Gastrocnemius medialis (tissue), 4 donors: ENCODE data around the gene TSPYL6.
"Not testable (repeated sequence)": the region's sequence is repeated elsewhere in the genome, so short reads cannot be mapped to it uniquely, and the experiment has no call there.

Experiments
- POLR2A ChIP-seq, 2 donors: fragments of 450-650 bp; IDR thresholded peaks; one replicate each; pipeline ENCODE4 v1.6.1; 2017; ENCODE audit warnings: antibody characterized with exemption in 2 of 2, mild to moderate bottlenecking in 2 of 2, moderate library complexity in 2 of 2
- TF ChIP-seq, protein P1 (sequence below), 5 experiments: fragments of 450-650 bp in 3 of 5; fragments of 200-600 bp in 2 of 5; sonication (generic) in 2 of 5; IDR thresholded peaks in 4 of 5; conservative IDR thresholded peaks in 1 of 5; 1 replicate in 4 of 5; 2 replicates in 1 of 5; pipeline ENCODE4 v1.5.1; 2016 to 2019; ENCODE audit warnings: antibody characterized with exemption in 5 of 5, mild to moderate bottlenecking in 3 of 5, moderate library complexity in 3 of 5

DNA sequence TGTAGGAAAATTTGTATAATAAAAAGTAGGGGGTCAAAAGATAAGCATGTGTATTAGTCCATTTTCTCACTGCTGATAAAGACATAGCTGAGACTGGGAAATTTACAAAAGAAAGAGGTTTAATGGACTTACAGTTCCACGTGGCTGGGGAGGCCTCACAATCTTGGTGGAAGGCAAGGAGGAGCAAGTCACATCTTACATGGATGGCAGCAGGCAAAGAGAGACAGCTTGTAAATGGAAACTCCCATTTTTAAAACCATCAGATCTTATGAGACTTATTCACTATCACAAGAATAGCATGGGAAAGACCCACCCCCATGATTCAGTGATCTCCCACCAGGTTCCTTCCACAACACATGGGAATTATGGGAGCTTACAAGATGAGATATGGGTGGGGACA is 9.1 kb upstream of the TSPYL6 start:
- TF ChIP-seq POLR2A (IDR thresholded peaks at IDR 0.05), result not testable (repeated sequence)
- TF ChIP-seq, protein P1, sequence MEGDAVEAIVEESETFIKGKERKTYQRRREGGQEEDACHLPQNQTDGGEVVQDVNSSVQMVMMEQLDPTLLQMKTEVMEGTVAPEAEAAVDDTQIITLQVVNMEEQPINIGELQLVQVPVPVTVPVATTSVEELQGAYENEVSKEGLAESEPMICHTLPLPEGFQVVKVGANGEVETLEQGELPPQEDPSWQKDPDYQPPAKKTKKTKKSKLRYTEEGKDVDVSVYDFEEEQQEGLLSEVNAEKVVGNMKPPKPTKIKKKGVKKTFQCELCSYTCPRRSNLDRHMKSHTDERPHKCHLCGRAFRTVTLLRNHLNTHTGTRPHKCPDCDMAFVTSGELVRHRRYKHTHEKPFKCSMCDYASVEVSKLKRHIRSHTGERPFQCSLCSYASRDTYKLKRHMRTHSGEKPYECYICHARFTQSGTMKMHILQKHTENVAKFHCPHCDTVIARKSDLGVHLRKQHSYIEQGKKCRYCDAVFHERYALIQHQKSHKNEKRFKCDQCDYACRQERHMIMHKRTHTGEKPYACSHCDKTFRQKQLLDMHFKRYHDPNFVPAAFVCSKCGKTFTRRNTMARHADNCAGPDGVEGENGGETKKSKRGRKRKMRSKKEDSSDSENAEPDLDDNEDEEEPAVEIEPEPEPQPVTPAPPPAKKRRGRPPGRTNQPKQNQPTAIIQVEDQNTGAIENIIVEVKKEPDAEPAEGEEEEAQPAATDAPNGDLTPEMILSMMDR (IDR thresholded peaks at IDR 0.05 in 4 of 5, conservative IDR thresholded peaks at IDR 0.05 in 1 of 5), result not testable (repeated sequence)
